Measurements from ENCODE around the gene AUTS2.

The AUTS2 gene

GRCh38 chr7:70154521-70155180 lies 556.4 kb downstream of the AUTS2 start:
- DNase-seq = no peak

- DNase-seq = no peak
These were observed 557.8 kb downstream of the AUTS2 start for GRCh38 chr7:70156057-70156456.

- no peak for DNase-seq
These were observed 560.8 kb downstream of the AUTS2 start for GRCh38 chr7:70159121-70159520.

GRCh38 chr7:70165477-70166170 lies 567.3 kb downstream of the AUTS2 start:
- no peak for DNase-seq

- no peak for DNase-seq
These were observed 573.2 kb downstream of the AUTS2 start for GRCh38 chr7:70171369-70171920.

GRCh38 chr7:70177166-70177565 lies 578.9 kb downstream of the AUTS2 start:
- DNase-seq = no peak

GRCh38 chr7:70178211-70178610 lies 579.9 kb downstream of the AUTS2 start:
- DNase-seq = no peak

GRCh38 chr7:70178787-70179186 lies 580.5 kb downstream of the AUTS2 start:
- DNase-seq = no peak

GRCh38 chr7:70182521-70182920 lies 584.2 kb downstream of the AUTS2 start:
- DNase-seq = no peak

- DNase-seq = no peak
These were observed 585.0 kb downstream of the AUTS2 start for GRCh38 chr7:70183278-70183677.

GRCh38 chr7:70188901-70189650 lies 590.8 kb downstream of the AUTS2 start:
- DNase-seq = no peak

- no peak for DNase-seq
These were observed 591.5 kb downstream of the AUTS2 start for GRCh38 chr7:70189776-70190175.

GRCh38 chr7:70190281-70190680 lies 592.0 kb downstream of the AUTS2 start:
- DNase-seq = no peak

GRCh38 chr7:70193514-70193913 lies 595.2 kb downstream of the AUTS2 start:
- DNase-seq = peak in 1 of 58 donors; percentile 5

- DNase-seq = no peak
These were observed 610.2 kb downstream of the AUTS2 start for GRCh38 chr7:70208236-70209063.

- no peak for DNase-seq
These were observed 612.1 kb downstream of the AUTS2 start for GRCh38 chr7:70210200-70210935.

GRCh38 chr7:70210936-70211310 lies 612.6 kb downstream of the AUTS2 start:
- no peak for DNase-seq

- DNase-seq = peak in 1 of 58 donors; percentile 14
These were observed 614.0 kb downstream of the AUTS2 start for GRCh38 chr7:70212281-70212680.

- no peak for DNase-seq
These were observed 615.8 kb downstream of the AUTS2 start for GRCh38 chr7:70214071-70214470.

GRCh38 chr7:70215491-70215890 lies 617.2 kb downstream of the AUTS2 start:
- DNase-seq = no peak

Measured in anterior cingulate cortex (tissue), 58 donors.